H1 (cell line): ENCODE results near the gene POLE2. TPM values are rescaled to one million over a fixed set of nuclear protein-coding genes. Genes with fewer than 3 reads are reported as not detected.

Source experiments
- CTCF ChIA-PET: fragments of 300-600 bp; sonication (Branson Sonifier 250); formaldehyde crosslinking; loops from one replicate; lab custom pipeline; 2021; ENCODE audit not compliant: partially characterized antibody; lab: Charles Lee
- POLR2A ChIA-PET: fragments of 300-600 bp; sonication (Branson Sonifier 250); formaldehyde crosslinking; loops from one replicate; lab custom pipeline; 2021; ENCODE audit warnings: inconsistent platforms; ENCODE audit not compliant: partially characterized antibody; lab: Charles Lee
- DNase-seq, 2 experiments: peaks; one replicate each; pipeline versions ENCODE4 v3.0.0 to v3.0.0-alpha.2; 2010 to 2022; ENCODE audit warnings: low spot score in 2 of 2, low read depth in 1 of 2, mixed read lengths in 1 of 2
- FAIRE-seq: peaks from 2 replicates; lab custom pipeline; 2011; peaks lifted over from hg19 to GRCh38; lab: Jason Lieb, UNC
- H2AFZ ChIP-seq: 2 replicates; pipeline ENCODE4 v1.8.1; 2012; ENCODE audit warnings: low read length, inconsistent platforms
- H2AK5ac ChIP-seq: 2 replicates; pipeline ENCODE4 v1.6.1; 2013; ENCODE audit warnings: low read depth, low read length
- H2BK120ac ChIP-seq: replicated peaks from 2 replicates; pipeline ENCODE3; 2013; ENCODE audit warnings: low read depth, low read length, inconsistent platforms
- H2BK12ac ChIP-seq: 2 replicates; pipeline ENCODE4 v1.6.1; 2013; ENCODE audit warnings: low read depth, low read length
- H2BK15ac ChIP-seq: 2 replicates; pipeline ENCODE4 v1.6.1; 2013; ENCODE audit warnings: low read length
- H2BK20ac ChIP-seq: 2 replicates; pipeline ENCODE4 v1.6.1; 2013; ENCODE audit warnings: low read length
- H2BK5ac ChIP-seq: 2 replicates; pipeline ENCODE4 v1.6.1; 2013; ENCODE audit warnings: low read depth, low read length
- H3K14ac ChIP-seq: 2 replicates; pipeline ENCODE4 v1.6.1; 2013; ENCODE audit warnings: inconsistent platforms; ENCODE audit not compliant: insufficient read length
- H3K18ac ChIP-seq: 2 replicates; pipeline ENCODE4 v1.6.1; 2013; ENCODE audit warnings: low read length; ENCODE audit errors: extremely low read depth
- H3K23ac ChIP-seq: 2 replicates; pipeline ENCODE4 v1.6.1; 2013; ENCODE audit warnings: inconsistent platforms; ENCODE audit not compliant: insufficient read length
- H3K23me2 ChIP-seq: 2 replicates; pipeline ENCODE4 v1.6.1; 2013; ENCODE audit warnings: low read depth, low read length
- H3K27ac ChIP-seq: 2 replicates; pipeline ENCODE4 v1.6.1; 2011; ENCODE audit warnings: low read depth, low read length, inconsistent platforms
- H3K27me3 ChIP-seq, 4 experiments: replicated peaks in 1 of 4; 1 replicate in 1 of 4; 2 replicates in 3 of 4; pipeline versions ENCODE4 v1.6.1 to v1.8.1; 2011 to 2013; ENCODE audit warnings: low read length in 3 of 4, mild to moderate bottlenecking in 3 of 4, inconsistent platforms in 2 of 4, mixed read lengths in 2 of 4, moderate library complexity in 1 of 4; ENCODE audit not compliant: control insufficient read depth in 3 of 4, insufficient read depth in 3 of 4; ENCODE audit errors: extremely low read depth in 1 of 4
- H3K36me3 ChIP-seq, 4 experiments: 2 replicates each; pipeline versions ENCODE4 v1.6.1 to v1.8.1; 2011 to 2013; ENCODE audit warnings: mild to moderate bottlenecking in 4 of 4, low read length in 3 of 4, moderate library complexity in 2 of 4, control low read depth in 1 of 4, inconsistent platforms in 1 of 4; ENCODE audit not compliant: insufficient read depth in 4 of 4, control insufficient read depth in 2 of 4
- H3K4ac ChIP-seq: replicated peaks from 2 replicates; pipeline ENCODE3; 2013; ENCODE audit warnings: low read length, low read depth, mixed read lengths, inconsistent platforms; ENCODE audit not compliant: insufficient read length
- H3K4me1 ChIP-seq, 4 experiments: replicated peaks in 1 of 4; 1 replicate in 1 of 4; 2 replicates in 3 of 4; pipeline versions ENCODE4 v1.6.1 to v1.8.1; 2011 to 2013; ENCODE audit warnings: low read length in 3 of 4, inconsistent platforms in 2 of 4, mixed read lengths in 1 of 4; ENCODE audit not compliant: insufficient read depth in 4 of 4, control insufficient read depth in 3 of 4
- H3K4me2 ChIP-seq, 2 experiments: 2 replicates each; pipeline versions ENCODE4 v1.6.1 to v1.8.1; 2011 to 2013; ENCODE audit warnings: low read depth in 2 of 2, low read length in 2 of 2, control low read depth in 1 of 2, inconsistent platforms in 1 of 2, mild to moderate bottlenecking in 1 of 2; ENCODE audit not compliant: insufficient read depth in 1 of 2
- H3K4me3 ChIP-seq, 4 experiments: fragments of 200-600, 300-600 bp in 1 of 4; sonication (generic), shearing (Covaris generic), sonication (Bioruptor Twin) in 1 of 4; 2 replicates each; pipeline versions ENCODE4 v1.5.1 to v1.8.1; 2011 to 2016; ENCODE audit warnings: low read length in 4 of 4, low read depth in 3 of 4, control low read depth in 2 of 4, inconsistent platforms in 2 of 4, mild to moderate bottlenecking in 2 of 4, mixed read lengths in 1 of 4, moderate library complexity in 1 of 4; ENCODE audit not compliant: insufficient read depth in 2 of 4; ENCODE audit errors: extremely low read depth in 1 of 4
- H3K56ac ChIP-seq: replicated peaks from 2 replicates; pipeline ENCODE3; 2013; ENCODE audit warnings: low read depth, mild to moderate bottlenecking, mixed read lengths, low read length, inconsistent platforms; ENCODE audit not compliant: insufficient read length
- H3K79me1 ChIP-seq: 2 replicates; pipeline ENCODE4 v1.6.1; 2013; ENCODE audit warnings: low read depth, low read length, control low read depth
- H3K79me2 ChIP-seq, 2 experiments: 2 replicates each; pipeline versions ENCODE4 v1.6.1 to v1.8.1; 2012 to 2013; ENCODE audit warnings: low read length in 2 of 2, mild to moderate bottlenecking in 2 of 2, inconsistent platforms in 1 of 2; ENCODE audit not compliant: insufficient read depth in 2 of 2, control insufficient read depth in 1 of 2
- H3K9ac ChIP-seq, 4 experiments: replicated peaks in 1 of 4; 1 replicate in 1 of 4; 2 replicates in 3 of 4; pipeline versions ENCODE4 v1.6.1 to v1.8.1; 2011 to 2013; ENCODE audit warnings: low read depth in 3 of 4, low read length in 3 of 4, control low read depth in 2 of 4, mild to moderate bottlenecking in 2 of 4, moderate library complexity in 2 of 4, inconsistent platforms in 1 of 4; ENCODE audit errors: extremely low read depth in 1 of 4
- H3K9me3 ChIP-seq, 2 experiments: 2 replicates each; pipeline versions ENCODE4 v1.6.1 to v1.8.1; 2012 to 2013; ENCODE audit warnings: mild to moderate bottlenecking in 2 of 2, moderate library complexity in 2 of 2, control low read depth in 1 of 2, inconsistent platforms in 1 of 2, low read depth in 1 of 2, low read length in 1 of 2, mixed read lengths in 1 of 2; ENCODE audit not compliant: insufficient read depth in 2 of 2
- H4K20me1 ChIP-seq, 2 experiments: replicated peaks in 1 of 2; 2 replicates each; pipeline versions ENCODE3 to v1.8.1; 2011 to 2013; ENCODE audit warnings: inconsistent platforms in 2 of 2, low read length in 2 of 2, mild to moderate bottlenecking in 1 of 2; ENCODE audit not compliant: insufficient read depth in 2 of 2, control insufficient read depth in 1 of 2
- H4K5ac ChIP-seq: 2 replicates; pipeline ENCODE4 v1.6.1; 2013; ENCODE audit warnings: low read length, low read depth, mixed read lengths, inconsistent platforms; ENCODE audit not compliant: insufficient read length
- H4K8ac ChIP-seq: 2 replicates; pipeline ENCODE4 v1.8.0; 2013; ENCODE audit warnings: mild to moderate bottlenecking, moderate library complexity, low read length, inconsistent platforms; ENCODE audit not compliant: insufficient read depth; ENCODE audit errors: extremely low read depth
- H4K91ac ChIP-seq: replicated peaks from 2 replicates; pipeline ENCODE3; 2013; ENCODE audit warnings: low read length, mixed read lengths, inconsistent platforms; ENCODE audit not compliant: insufficient read length
- CHD1 ChIP-seq: IDR thresholded peaks from 2 replicates; pipeline ENCODE4 v1.6.1; 2012; ENCODE audit warnings: low read depth, low read length, improper control_type of control experiment
- CREB1 ChIP-seq: IDR thresholded peaks from 2 replicates; pipeline ENCODE4 v1.6.1; 2012; ENCODE audit warnings: inconsistent platforms
- CTCF ChIP-seq, 3 experiments: IDR thresholded peaks; 1 replicate in 2 of 3; 2 replicates in 1 of 3; pipeline versions ENCODE4 v1.5.1 to v1.6.1; 2011; ENCODE audit warnings: low read length in 3 of 3, mild to moderate bottlenecking in 3 of 3, inconsistent platforms in 2 of 3, low read depth in 1 of 3, moderate library complexity in 1 of 3; ENCODE audit not compliant: insufficient read depth in 1 of 3; ENCODE audit errors: control extremely low read depth in 1 of 3
- PHF8 ChIP-seq: fragments of 200-600 bp; sonication (generic); conservative IDR thresholded peaks from 2 replicates; pipeline ENCODE4 v1.7.1; 2012; ENCODE audit warnings: low read depth, mild to moderate bottlenecking, inconsistent platforms, low read length, moderate library complexity
- POLR2A ChIP-seq, 2 experiments: IDR thresholded peaks; 1 replicate in 1 of 2; 2 replicates in 1 of 2; pipeline ENCODE4 v1.6.1; 2011; ENCODE audit warnings: low read depth in 2 of 2, low read length in 2 of 2, mild to moderate bottlenecking in 2 of 2; ENCODE audit errors: control extremely low read depth in 1 of 2
- RBBP5 ChIP-seq: IDR thresholded peaks from 2 replicates; pipeline ENCODE4 v1.7.1; 2012; ENCODE audit warnings: low read depth, mild to moderate bottlenecking, inconsistent platforms, low read length, moderate library complexity, borderline replicate concordance
- RNF2 ChIP-seq: fragments of 200-900, 300-1000 bp; sonication (generic); IDR thresholded peaks from 2 replicates; pipeline ENCODE4 v1.7.1; 2016; ENCODE audit warnings: borderline replicate concordance, low read depth, mild to moderate bottlenecking, antibody characterized with exemption, low read length; ENCODE audit not compliant: poor library complexity, severe bottlenecking; ENCODE audit errors: missing control alignments
- RXRA ChIP-seq: IDR thresholded peaks from 2 replicates; pipeline ENCODE4 v1.6.1; 2011; ENCODE audit warnings: low read depth, mild to moderate bottlenecking, low read length, moderate library complexity; ENCODE audit not compliant: insufficient read depth
- SP4 ChIP-seq: IDR thresholded peaks from 2 replicates; pipeline ENCODE4 v1.6.1; 2012; ENCODE audit warnings: low read length, inconsistent platforms
- SRF ChIP-seq: IDR thresholded peaks from 2 replicates; pipeline ENCODE4 v1.6.1; 2011; ENCODE audit warnings: mild to moderate bottlenecking, low read depth, low read length, moderate library complexity
- TCF12 ChIP-seq: IDR thresholded peaks from 2 replicates; pipeline ENCODE4 v1.6.1; 2011; ENCODE audit warnings: low read depth, mild to moderate bottlenecking, low read length
- TEAD4 ChIP-seq: IDR thresholded peaks from 2 replicates; pipeline ENCODE4 v1.6.1; 2012; ENCODE audit warnings: low read depth, low read length, inconsistent platforms, mixed read lengths
- WGBS, 2 experiments: shearing (Covaris generic) in 1 of 2; methylation state at CpG; one replicate each; pipeline versions ENCODE4 v1.1.6 to v1.1.7; 2013 to 2015; ENCODE audit warnings: low lambda C conversion rate in 2 of 2, mixed read lengths in 2 of 2, inconsistent platforms in 1 of 2, low coverage in 1 of 2, missing lambda C conversion rate in 1 of 2; ENCODE audit not compliant: insufficient replicate concordance in 2 of 2, insufficient coverage in 1 of 2, insufficient read length in 1 of 2; ENCODE audit errors: extremely low coverage in 1 of 2, missing lambda C conversion rate in 1 of 2; 5-methylcytosine and 5-hydroxymethylcytosine counted together
- polyA plus RNA-seq, 7 experiments: library from polyadenylated mRNA; depleted of rRNA in 3 of 7; stranded (reverse) in 5 of 7; unstranded in 2 of 7; fragments of >200 nt in 5 of 7; fragments of 200-250 nt in 2 of 7; gene quantifications; 1 replicate in 5 of 7; 2 replicates in 1 of 7; 4 replicates in 1 of 7; pipeline versions ENCODE4 v1.2.1 to v1.2.3, GENCODE V29; 2011 to 2013; ENCODE audit warnings: missing spikeins in 2 of 7, mixed read lengths in 2 of 7
- total RNA-seq: library from RNA; stranded (reverse); fragmentation: NEBNext Ultra II Directional; extraction: Animal tissue kit (Norgen Biotek cat#: 25700); gene quantifications from 2 replicates; pipeline ENCODE4 v1.2.1, GENCODE V29; 2021

The POLE2 gene
- total and polyA plus RNA-seq, 2 of the 8 experiments (the other 6 are each of a cell fraction or from before 2014, with no cell fraction given): 31.2 to 41.7 TPM

DNA sequence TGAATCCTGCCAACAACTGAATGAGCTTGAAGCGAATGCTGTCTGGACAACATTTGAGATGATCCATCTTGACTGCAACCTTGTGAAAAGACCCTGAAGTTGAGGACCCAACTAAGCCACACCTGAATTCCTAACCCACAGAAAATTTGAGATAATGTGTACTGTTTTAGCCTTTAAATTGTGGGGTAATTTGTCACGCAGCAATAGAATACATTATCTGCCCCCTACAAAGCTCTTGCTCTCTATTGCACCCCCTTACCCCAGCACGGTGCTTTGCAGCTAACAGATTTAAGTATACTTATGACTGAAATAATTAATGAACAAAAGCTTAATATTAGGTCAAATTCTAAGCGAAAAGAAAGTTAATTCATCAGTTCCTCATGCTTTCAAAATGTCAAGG lies 1.6 kb downstream of the POLE2 start:
- no peak overlapping the region for H4K8ac ChIP-seq
- peaks cover 0 to 8% (median 2%) of the 10 kb centered on the region in 4 experiments; a peak in 5 of 7 replicates for H3K4me1 ChIP-seq
- H3K4ac ChIP-seq: no peak overlapping the region
- no peak overlapping the region for H4K5ac ChIP-seq
- H2BK20ac ChIP-seq: no peak overlapping the region
- no peaks in the 10 kb centered on the region for H4K20me1 ChIP-seq
- H4K91ac ChIP-seq: no peak overlapping the region
- POLR2A ChIA-PET: interaction anchor here (0.7 to 4.1 kb wide), 9 partner anchors 9 to 102 kb away, joined by 4 to 28 read pairs (median 6); partner anchors contain the start of genes DNAAF2 and KLHDC2
- DNase-seq: no peak
- no peaks in the 10 kb centered on the region; a peak in 2 of 7 replicates for H3K27me3 ChIP-seq
- no peak overlapping the region for H2BK12ac ChIP-seq
- no peak overlapping the region for H2AK5ac ChIP-seq
- no peak overlapping the region for H3K23ac ChIP-seq
- no peak overlapping the region for H3K18ac ChIP-seq
- no peaks in the 10 kb centered on the region for H3K9me3 ChIP-seq
- H2BK120ac ChIP-seq: no peak overlapping the region
- 93% methylated on average over 4 of the region's 4 CpGs; no CpG with 5 or more reads in 1 of the 2 experiments for WGBS, 2 experiments
- peaks cover 0 to 27% of the 10 kb centered on the region in 2 experiments; a peak in 2 of 4 replicates for H3K79me2 ChIP-seq
- H3K9ac ChIP-seq: no peak overlapping the region
- no peak overlapping the region for H3K27ac ChIP-seq
- no peak overlapping the region for H2BK5ac ChIP-seq
- no peak overlapping the region for H3K14ac ChIP-seq
- FAIRE-seq: no peak
- no peaks in the 10 kb centered on the region for H3K79me1 ChIP-seq
- peaks cover 5% of the 10 kb centered on the region; the same call in 1 of the 2 replicates for H3K23me2 ChIP-seq
- H3K36me3 ChIP-seq: peaks cover 0 to 17% (median 9%) of the 10 kb centered on the region in 4 experiments; a peak in 5 of 8 replicates
- no peak overlapping the region for H2BK15ac ChIP-seq
- H3K4me3 ChIP-seq: no peak overlapping the region; a peak in 1 of 8 replicates
- CTCF ChIA-PET: interaction anchor here (0.7 to 2.1 kb wide), 4 partner anchors 9 to 139 kb away, joined by 3 to 5 read pairs (median 4); no protein-coding TSS in a partner anchor
- no peak overlapping the region for H2AFZ ChIP-seq
- H3K4me2 ChIP-seq: no peak overlapping the region; a peak in 1 of 4 replicates
- no peak overlapping the region for H3K56ac ChIP-seq
- TF ChIP-seq CTCF (IDR thresholded peaks at IDR 0.05; ENCODE audit: control extremely low read depth in 1 of 3, insufficient read depth in 1 of 3, low read depth in 1 of 3, low read length in 3 of 3): no peak
- no peak for TF ChIP-seq PHF8
- TF ChIP-seq CREB1: no peak
- no peak for TF ChIP-seq SRF
- TF ChIP-seq POLR2A (IDR thresholded peaks at IDR 0.05; ENCODE audit: control extremely low read depth in 1 of 2, low read depth in 2 of 2, low read length in 2 of 2): no peak
- no peak for TF ChIP-seq RBBP5
- TF ChIP-seq CHD1: no peak
- TF ChIP-seq TCF12: no peak
- TF ChIP-seq TEAD4: no peak
- no peak for TF ChIP-seq SP4
- TF ChIP-seq RNF2: no peak
- TF ChIP-seq RXRA: no peak
